Neural cell (in vitro differentiated cells): ENCODE measurements around the gene HEYL. TPM values are rescaled to one million over a fixed set of nuclear protein-coding genes. Genes with fewer than 3 reads are reported as not detected.

Experiments used
- H2AFZ ChIP-seq: fragments of 200-600, 300-800 bp; sonication (generic), shearing (Covaris generic); 2 replicates; pipeline ENCODE4 v1.6.0; 2014; ENCODE audit warnings: low read depth, mild to moderate bottlenecking, antibody characterized with exemption, low read length, moderate library complexity
- H3F3A ChIP-seq: fragments of 200-600 bp; shearing (Covaris generic); 2 replicates; pipeline ENCODE4 v1.6.1; 2016; ENCODE audit warnings: mild to moderate bottlenecking, moderate library complexity, mixed read lengths, antibody characterized with exemption, low read length; ENCODE audit not compliant: insufficient read depth, poor library complexity, severe bottlenecking
- H3K27ac ChIP-seq: fragments of 200-600, 300-800 bp; sonication (generic), shearing (Covaris generic); 2 replicates; pipeline ENCODE4 v1.5.1; 2014; ENCODE audit warnings: mild to moderate bottlenecking, low read length, moderate library complexity
- H3K27me3 ChIP-seq: fragments of 300-800, 200-600 bp; sonication (generic), shearing (Covaris generic); 2 replicates; pipeline ENCODE4 v1.6.0; 2014; ENCODE audit warnings: mild to moderate bottlenecking, low read depth, low read length, moderate library complexity; ENCODE audit not compliant: insufficient read depth
- H3K36me3 ChIP-seq: fragments of 300-800, 200-600 bp; sonication (generic), shearing (Covaris generic); 2 replicates; pipeline ENCODE4 v1.5.1; 2014; ENCODE audit warnings: mild to moderate bottlenecking, antibody characterized with exemption, low read length, moderate library complexity; ENCODE audit not compliant: insufficient read depth
- H3K4me2 ChIP-seq: fragments of 300-800, 200-600 bp; sonication (generic), shearing (Covaris generic); 2 replicates; pipeline ENCODE4 v1.6.0; 2014; ENCODE audit warnings: mild to moderate bottlenecking, low read length
- H3K4me3 ChIP-seq: fragments of 300-800, 200-600 bp; sonication (generic), shearing (Covaris generic); 2 replicates; pipeline ENCODE4 v1.5.1; 2014; ENCODE audit warnings: mild to moderate bottlenecking, low read length, moderate library complexity
- H3K79me2 ChIP-seq: fragments of 200-600 bp; shearing (Covaris generic); replicated peaks from 2 replicates; pipeline ENCODE4 v1.6.0; 2014; ENCODE audit warnings: mild to moderate bottlenecking, low read length, moderate library complexity; ENCODE audit not compliant: insufficient read depth
- H3K9ac ChIP-seq: fragments of 300-800, 200-600 bp; sonication (generic), shearing (Covaris generic); 2 replicates; pipeline ENCODE4 v1.6.1; 2016; ENCODE audit warnings: mild to moderate bottlenecking, low read length, mixed read lengths
- H3K9me2 ChIP-seq: fragments of 200-600 bp; shearing (Covaris generic); 2 replicates; pipeline ENCODE4 v1.6.1; 2016; ENCODE audit warnings: mild to moderate bottlenecking, low read length, mixed read lengths; ENCODE audit not compliant: insufficient read depth
- H3K9me3 ChIP-seq: fragments of 200-600, 300-800 bp; sonication (generic), shearing (Covaris generic); 2 replicates; pipeline ENCODE4 v1.6.1; 2016; ENCODE audit warnings: mild to moderate bottlenecking, mixed run types, low read length, moderate library complexity, mixed read lengths
- H4K20me1 ChIP-seq: fragments of 200-600 bp; shearing (Covaris generic); 2 replicates; pipeline ENCODE4 v1.6.1; 2016; ENCODE audit warnings: mild to moderate bottlenecking, mixed run types; ENCODE audit not compliant: insufficient read depth
- CTCF ChIP-seq: fragments of 450-650 bp; IDR thresholded peaks from 2 replicates; pipeline ENCODE4 v1.5.1; 2014; ENCODE audit warnings: antibody characterized with exemption, mild to moderate bottlenecking, moderate library complexity; ENCODE audit not compliant: poor library complexity, severe bottlenecking
- EP300 ChIP-seq: fragments of 450-650 bp; conservative IDR thresholded peaks from 2 replicates; pipeline ENCODE4 v1.6.1; 2014; ENCODE audit warnings: antibody characterized with exemption, mild to moderate bottlenecking, moderate library complexity; ENCODE audit not compliant: poor library complexity, severe bottlenecking
- EZH2 ChIP-seq: fragments of 200-600, 300-800 bp; shearing (Covaris generic), sonication (generic); IDR thresholded peaks from 2 replicates; pipeline ENCODE4 v1.6.1; 2014; ENCODE audit warnings: antibody characterized with exemption, low read length, borderline replicate concordance, mild to moderate bottlenecking; ENCODE audit not compliant: insufficient read depth, poor library complexity, severe bottlenecking
- MXI1 ChIP-seq: fragments of 450-650 bp; conservative IDR thresholded peaks from 2 replicates; pipeline ENCODE4 v1.6.1; 2014; ENCODE audit warnings: antibody characterized with exemption, mild to moderate bottlenecking; ENCODE audit not compliant: poor library complexity, severe bottlenecking
- POLR2AphosphoS5 ChIP-seq: IDR thresholded peaks from 2 replicates; pipeline ENCODE4 v1.6.1; 2012
- RAD21 ChIP-seq: fragments of 450-650 bp; conservative IDR thresholded peaks from 2 replicates; pipeline ENCODE4 v1.6.1; 2014; ENCODE audit warnings: antibody characterized with exemption, mild to moderate bottlenecking, moderate library complexity
- REST ChIP-seq: IDR thresholded peaks from 2 replicates; pipeline ENCODE4 v1.6.1; 2012; ENCODE audit warnings: borderline replicate concordance
- SMC3 ChIP-seq: fragments of 450-650 bp; conservative IDR thresholded peaks from 2 replicates; pipeline ENCODE4 v1.6.1; 2014; ENCODE audit warnings: antibody characterized with exemption, mild to moderate bottlenecking, moderate library complexity; ENCODE audit not compliant: poor library complexity
- TAF1 ChIP-seq: IDR thresholded peaks from 2 replicates; pipeline ENCODE4 v1.6.1; 2012; ENCODE audit warnings: low read depth
- polyA plus RNA-seq: library from polyadenylated mRNA; depleted of rRNA; stranded (reverse); fragments of >200 nt; gene quantifications from 2 replicates; pipeline ENCODE4 v1.2.3, GENCODE V29; 2014

Gene HEYL
- polyA plus RNA-seq, 1 donor from 2014 or later, result not detected

GRCh38 chr1:39592069-39592468 is 47.4 kb downstream of the HEYL start:
- H3K4me3 ChIP-seq, result no peak overlapping the region
- no peaks in the 10 kb centered on the region for H3K79me2 ChIP-seq
- H2AFZ ChIP-seq, result no peak overlapping the region
- no peak overlapping the region for H3K4me2 ChIP-seq
- no peaks in the 10 kb centered on the region for H3K9me2 ChIP-seq
- H3K36me3 ChIP-seq, result no peaks in the 10 kb centered on the region
- no peak overlapping the region for H3K27ac ChIP-seq
- no peaks in the 10 kb centered on the region for H3K27me3 ChIP-seq
- H3F3A ChIP-seq, result no peaks in the 10 kb centered on the region
- H3K9ac ChIP-seq, result no peak overlapping the region
- TF ChIP-seq SMC3, result no peak
- TF ChIP-seq REST, result no peak
- no peak for TF ChIP-seq POLR2AphosphoS5
- no peak for TF ChIP-seq CTCF
- TF ChIP-seq TAF1, result no peak
- TF ChIP-seq RAD21, result no peak
- no peak for TF ChIP-seq MXI1
- no peak for TF ChIP-seq EP300
- TF ChIP-seq EZH2, result no peak
- no peaks in the 10 kb centered on the region for H4K20me1 ChIP-seq
- no peaks in the 10 kb centered on the region for H3K9me3 ChIP-seq

- TF ChIP-seq RAD21, result no peak
- no peak for TF ChIP-seq SMC3
- no peak for TF ChIP-seq EP300
- TF ChIP-seq MXI1, result no peak
- no peak for TF ChIP-seq REST
- no peak for TF ChIP-seq TAF1
- no peak for TF ChIP-seq EZH2
- no peak for TF ChIP-seq POLR2AphosphoS5
- TF ChIP-seq CTCF, result no peak
- H3F3A ChIP-seq, result no peaks in the 10 kb centered on the region
Observed at GRCh38 chr1:39590546-39590945, 48.9 kb downstream of the HEYL start.

More at GRCh38 chr1:39590546-39590945, 48.9 kb downstream of the HEYL start:
- H3K4me3 ChIP-seq, result no peak overlapping the region
- no peaks in the 10 kb centered on the region for H3K36me3 ChIP-seq
- H3K9me3 ChIP-seq, result no peaks in the 10 kb centered on the region
- no peaks in the 10 kb centered on the region for H3K9me2 ChIP-seq
- no peak overlapping the region for H3K9ac ChIP-seq
- no peaks in the 10 kb centered on the region for H3K27me3 ChIP-seq
- H4K20me1 ChIP-seq, result no peaks in the 10 kb centered on the region
- H3K27ac ChIP-seq, result no peak overlapping the region
- no peaks in the 10 kb centered on the region for H3K79me2 ChIP-seq
- no peak overlapping the region for H2AFZ ChIP-seq
- H3K4me2 ChIP-seq, result no peak overlapping the region
